GM18498 (cell line): ENCODE measurements around the gene SAXO1.

ENCODE experiments used
- ATAC-seq: cut with Tn5 transposase; IDR thresholded peaks from one replicate; pipeline ENCODE4 v1.9.1; 2021; ENCODE audit warnings: mild to moderate bottlenecking, moderate library complexity; ENCODE audit not compliant: unreplicated experiment

The SAXO1 gene

GRCh38 chr9:18888290-18888689 lies 144.7 kb downstream of the SAXO1 start:
- ATAC-seq = no peak

- no peak for ATAC-seq
Measured at GRCh38 chr9:18887546-18887945, 145.5 kb downstream of the SAXO1 start.

GRCh38 chr9:18881758-18882157 lies 151.3 kb downstream of the SAXO1 start:
- ATAC-seq = no peak

- ATAC-seq = no peak
Measured at GRCh38 chr9:18877984-18878383, 155.0 kb downstream of the SAXO1 start.
